Tibial nerve (tissue), 4 donors: ENCODE data around the gene ZDBF2. TPM values are rescaled to one million over a fixed set of nuclear protein-coding genes. Genes with fewer than 3 reads are reported as not detected.
"Not testable (repeated sequence)": the region's sequence is repeated elsewhere in the genome, so short reads cannot be mapped to it uniquely, and the experiment has no call there.

Experiments
- DNase-seq, 2 donors: peaks; one replicate each; pipeline ENCODE4 v3.0.0-alpha.2; 2019; ENCODE audit warnings: low spot score in 2 of 2
- H3K27ac ChIP-seq, 4 donors: fragments of 200-600 bp; sonication (generic) in 3 of 4; one replicate each; pipeline ENCODE4 v1.5.1; 2017 to 2019; ENCODE audit warnings: mild to moderate bottlenecking in 1 of 4
- H3K27me3 ChIP-seq, 2 donors: fragments of 200-600 bp; sonication (generic) in 1 of 2; one replicate each; pipeline versions ENCODE4 v1.5.1 to v1.6.0; 2017 to 2019
- H3K36me3 ChIP-seq, 3 donors: fragments of 200-600 bp; sonication (generic); one replicate each; pipeline ENCODE4 v1.5.1; 2018 to 2019
- H3K4me1 ChIP-seq, 4 donors: fragments of 200-600 bp; sonication (generic) in 3 of 4; one replicate each; pipeline ENCODE4 v1.5.1; 2017 to 2019
- H3K4me3 ChIP-seq, 4 donors: fragments of 200-600 bp; sonication (generic) in 3 of 4; one replicate each; pipeline ENCODE4 v1.5.1; 2017 to 2019; ENCODE audit warnings: mild to moderate bottlenecking in 1 of 4, moderate library complexity in 1 of 4
- H3K9me3 ChIP-seq, 4 donors: fragments of 200-600 bp; sonication (generic) in 3 of 4; one replicate each; pipeline ENCODE4 v1.5.1; 2017 to 2019
- CTCF ChIP-seq, 5 experiments: fragments of 200-600 bp in 3 of 5; fragments of 450-650 bp in 2 of 5; sonication (generic) in 3 of 5; IDR thresholded peaks; one replicate each; pipeline ENCODE4 v1.5.1; 2016 to 2019; ENCODE audit warnings: antibody characterized with exemption in 5 of 5, mild to moderate bottlenecking in 3 of 5, moderate library complexity in 2 of 5
- EP300 ChIP-seq, 2 donors: sonication (generic); formaldehyde crosslinking; IDR thresholded peaks; one replicate each; pipeline ENCODE4 v1.6.1; 2017; ENCODE audit warnings: antibody characterized with exemption in 2 of 2, mild to moderate bottlenecking in 1 of 2
- POLR2A ChIP-seq, 2 donors: fragments of 450-650 bp; IDR thresholded peaks; one replicate each; pipeline ENCODE4 v1.6.1; 2017; ENCODE audit warnings: antibody characterized with exemption in 2 of 2, mild to moderate bottlenecking in 2 of 2, moderate library complexity in 2 of 2
- WGBS, 2 donors: methylation state at CpG; one replicate each; pipeline ENCODE4 v1.1.5; 2018; 5-methylcytosine and 5-hydroxymethylcytosine counted together
- total RNA-seq, 4 donors: library from RNA; depleted of rRNA; stranded (reverse); fragments of >200 nt; gene quantifications; one replicate each; pipeline ENCODE4 v1.1.0, GENCODE V29; 2016

ZDBF2 gene
- 10 to 100 TPM in 3 of 4 donors, 1 to 10 TPM in 1; 9.0 to 16.1 (median 13.0) TPM for total RNA-seq

DNA sequence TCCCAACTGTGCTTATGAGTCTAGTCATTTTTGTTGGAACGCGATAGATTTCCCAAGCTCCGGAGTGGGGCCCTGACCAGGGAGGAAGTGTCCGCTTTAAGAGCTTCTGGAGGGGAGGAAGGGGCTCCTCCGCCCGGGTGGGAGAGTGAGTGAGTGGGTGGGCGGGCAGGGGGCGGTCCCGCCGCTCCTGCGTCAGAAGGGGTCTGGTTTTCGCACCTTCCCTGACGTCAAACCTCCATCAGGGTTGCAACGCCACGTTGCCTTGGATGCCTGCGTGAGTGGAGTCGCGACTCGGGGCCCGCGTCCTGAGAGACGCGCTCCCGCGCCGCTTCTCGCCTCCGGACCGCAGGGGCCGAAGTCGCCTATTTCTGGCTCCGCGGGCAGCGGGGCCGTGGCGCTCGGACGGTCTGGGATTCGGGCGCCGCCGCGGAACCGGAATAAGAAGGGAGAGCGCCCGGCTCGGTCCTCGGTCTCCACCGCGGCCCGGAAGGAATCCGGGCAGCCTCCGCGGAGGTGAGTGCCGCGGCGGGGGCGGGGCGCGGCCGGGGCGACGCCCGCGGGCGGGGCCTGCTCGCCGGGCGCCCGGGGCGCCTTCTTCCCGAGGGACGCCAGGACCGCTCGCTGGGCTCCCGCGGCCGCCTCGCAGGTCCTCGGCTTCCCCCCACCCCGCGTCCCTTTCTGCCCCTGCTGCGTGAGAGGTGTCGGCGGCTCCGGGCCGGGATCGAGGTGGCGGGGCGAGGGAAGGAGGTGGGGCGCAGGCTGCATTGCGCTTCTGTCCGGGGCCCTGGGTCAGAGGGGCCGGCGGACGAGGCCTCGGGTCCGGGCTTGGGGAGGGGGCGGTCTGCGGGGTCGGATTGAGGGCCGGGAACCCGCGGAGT, at the start of gene ZDBF2:
TSS of gene ZDBF2 (plus strand) at position 230 of the 878 bp plus-strand sequence. CDS start 7,187 bp downstream, outside the sequence.
- WGBS, 2 donors: 0 to 1% methylated on average over 33 to 54 of the region's 104 CpGs
- H3K36me3 ChIP-seq: no peaks in the 10 kb centered on the region
- no peaks in the 10 kb centered on the region for H3K9me3 ChIP-seq
- H3K4me1 ChIP-seq: peaks cover 0 to 23% (median 0%) of the 10 kb centered on the region in 4 donors
- peak within 1 kb of the TSS; percentile 41 to 83 (median 64) for H3K4me3 ChIP-seq
- TF ChIP-seq POLR2A (IDR thresholded peaks at IDR 0.05) (peak in 1 of 2 donors; percentile 28), EP300 (IDR thresholded peaks at IDR 0.05) (no peak), CTCF (IDR thresholded peaks at IDR 0.05) (no peak)
- DNase-seq: no peak
- peak within 1 kb of the TSS in 3 of 4 donors; percentile 22 to 77 (median 77) for H3K27ac ChIP-seq
- peaks cover 0 to 82% of the 10 kb centered on the region in 2 donors for H3K27me3 ChIP-seq

GRCh38 chr2:206225435-206226232, 48.8 kb upstream of the ZDBF2 start:
- H3K4me3 ChIP-seq: no peak overlapping the region
- peaks cover 0 to 8% (median 0%) of the 10 kb centered on the region in 4 donors for H3K9me3 ChIP-seq
- no peak for DNase-seq
- no peaks in the 10 kb centered on the region for H3K27me3 ChIP-seq
- H3K27ac ChIP-seq: no peak overlapping the region
- no peaks in the 10 kb centered on the region for H3K4me1 ChIP-seq
- no peaks in the 10 kb centered on the region for H3K36me3 ChIP-seq
- WGBS, 2 donors: 71 to 76% methylated on average over 5 of the region's 5 CpGs
- TF ChIP-seq CTCF (IDR thresholded peaks at IDR 0.05) (no peak), EP300 (IDR thresholded peaks at IDR 0.05) (no peak), POLR2A (IDR thresholded peaks at IDR 0.05) (no peak)

GRCh38 chr2:206228636-206229035, 45.8 kb upstream of the ZDBF2 start:
- H3K9me3 ChIP-seq, H3K36me3 ChIP-seq, H3K27ac ChIP-seq, H3K4me3 ChIP-seq, H3K4me1 ChIP-seq, H3K27me3 ChIP-seq, DNase-seq: not testable (repeated sequence)
- 88 to 90% methylated on average over 9 of the region's 9 CpGs for WGBS, 2 donors

GRCh38 chr2:206229642-206230041, 44.8 kb upstream of the ZDBF2 start:
- Histone ChIP-seq H3K4me3 (no peak overlapping the region), H3K36me3 (no peaks in the 10 kb centered on the region), H3K4me1 (no peaks in the 10 kb centered on the region), H3K27ac (no peak overlapping the region), H3K27me3 (no peaks in the 10 kb centered on the region), H3K9me3 (peaks cover 0 to 8% (median 0%) of the 10 kb centered on the region in 4 donors)
- no peak for DNase-seq
- no peak for TF ChIP-seq CTCF (IDR thresholded peaks at IDR 0.05)
- no peak for TF ChIP-seq POLR2A (IDR thresholded peaks at IDR 0.05)
- no peak for TF ChIP-seq EP300 (IDR thresholded peaks at IDR 0.05)

DNA sequence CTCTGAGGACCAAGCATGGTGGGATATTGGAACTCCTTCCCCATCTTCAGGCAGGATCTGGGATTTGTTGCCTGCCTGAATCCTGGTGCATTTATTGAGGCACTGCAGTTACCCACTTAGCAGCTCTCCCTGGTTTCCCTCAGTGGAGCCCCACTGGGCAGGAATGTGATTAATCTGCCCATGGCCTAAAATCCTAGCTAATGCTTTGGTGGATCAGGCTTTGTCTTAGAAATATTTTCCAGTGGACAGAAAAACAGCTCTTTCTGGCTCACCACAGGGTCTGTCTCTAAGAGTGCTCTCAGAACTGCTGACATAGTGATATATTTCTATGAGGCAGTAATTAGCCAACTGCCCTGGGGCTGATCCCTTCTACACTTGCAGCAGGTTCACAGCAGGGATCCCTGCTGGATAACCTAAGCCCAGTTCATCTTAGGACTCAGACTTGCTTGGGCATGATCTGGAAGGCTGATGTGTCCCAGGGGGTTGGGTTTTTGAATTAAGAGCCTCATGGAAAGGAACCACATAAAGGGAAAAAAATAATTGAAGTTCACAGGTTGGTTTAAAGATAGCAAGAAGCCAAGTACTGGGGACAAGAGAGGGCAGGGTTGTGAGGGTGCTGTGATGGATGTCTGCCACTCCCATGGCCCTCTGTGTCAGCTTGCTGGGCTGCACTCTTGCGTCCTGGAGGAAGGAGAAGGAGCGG, 44.3 kb upstream of the ZDBF2 start:
- H3K9me3 ChIP-seq: peaks cover 0 to 8% (median 0%) of the 10 kb centered on the region in 4 donors
- H3K36me3 ChIP-seq: no peaks in the 10 kb centered on the region
- WGBS, 2 donors: 53 to 57% methylated on average over 2 of the region's 2 CpGs
- TF ChIP-seq EP300 (IDR thresholded peaks at IDR 0.05) (no peak), POLR2A (IDR thresholded peaks at IDR 0.05) (no peak), CTCF (IDR thresholded peaks at IDR 0.05) (no peak)
- H3K27ac ChIP-seq: no peak overlapping the region
- no peaks in the 10 kb centered on the region for H3K4me1 ChIP-seq
- H3K4me3 ChIP-seq: no peak overlapping the region
- no peaks in the 10 kb centered on the region for H3K27me3 ChIP-seq
- DNase-seq: no peak
